Progenitor cell of endocrine pancreas (in vitro differentiated cells): Measurements from ENCODE around the gene SLC35G3. TPM values are rescaled to one million over a fixed set of nuclear protein-coding genes. Genes with fewer than 3 reads are reported as not detected.

Experiments used
- DNase-seq: peaks from one replicate; pipeline ENCODE4 v3.0.0; 2021; ENCODE audit warnings: low spot score; ENCODE audit not compliant: unreplicated experiment
- H3K27ac Mint-ChIP-seq: 2 replicates; pipeline ENCODE4 v1.8.0; 2021; ENCODE audit warnings: mild to moderate bottlenecking, moderate library complexity, mixed read lengths
- H3K27me3 Mint-ChIP-seq: 2 replicates; pipeline ENCODE4 v1.8.0; 2021; ENCODE audit warnings: mixed read lengths
- H3K36me3 Mint-ChIP-seq: 2 replicates; pipeline ENCODE4 v1.8.0; 2022; ENCODE audit warnings: mixed read lengths; ENCODE audit not compliant: insufficient read depth
- H3K4me1 Mint-ChIP-seq: 2 replicates; pipeline ENCODE4 v1.8.0; 2021; ENCODE audit warnings: low read depth, mixed read lengths
- H3K4me3 Mint-ChIP-seq: 2 replicates; pipeline ENCODE4 v1.8.0; 2021; ENCODE audit warnings: low read depth, mild to moderate bottlenecking, moderate library complexity, mixed read lengths
- H3K9me3 Mint-ChIP-seq: 2 replicates; pipeline ENCODE4 v1.8.0; 2021; ENCODE audit warnings: low read depth, mixed read lengths
- CTCF ChIP-seq: fragments of 200-600 bp; sonication (generic); IDR thresholded peaks from one replicate; pipeline ENCODE4 v1.5.0; 2021; ENCODE audit warnings: antibody characterized with exemption, mild to moderate bottlenecking; ENCODE audit not compliant: unreplicated experiment
- total RNA-seq: library from RNA; stranded (reverse); gene quantifications from 2 replicates; pipeline ENCODE4 v1.2.1, GENCODE V29; 2021

SLC35G3 gene
- total RNA-seq, 1 donor from 2014 or later = not detected

GRCh38 chr17:35171834-35172233, 22.4 kb downstream of the SLC35G3 start:
- no peaks in the 10 kb centered on the region for H3K4me1 Mint-ChIP-seq
- no peak for TF ChIP-seq CTCF
- H3K36me3 Mint-ChIP-seq = no peaks in the 10 kb centered on the region
- no peak overlapping the region for H3K4me3 Mint-ChIP-seq
- no peak for DNase-seq
- no peaks in the 10 kb centered on the region for H3K9me3 Mint-ChIP-seq
- H3K27me3 Mint-ChIP-seq = peaks cover 12% of the 10 kb centered on the region
- no peak overlapping the region for H3K27ac Mint-ChIP-seq

- TF ChIP-seq CTCF = peak; percentile 18
- no peak overlapping the region for H3K27ac Mint-ChIP-seq
- H3K4me1 Mint-ChIP-seq = no peaks in the 10 kb centered on the region
- no peak for DNase-seq
- no peak overlapping the region for H3K4me3 Mint-ChIP-seq
- H3K36me3 Mint-ChIP-seq = no peaks in the 10 kb centered on the region
- no peaks in the 10 kb centered on the region for H3K9me3 Mint-ChIP-seq
- peaks cover 9% of the 10 kb centered on the region for H3K27me3 Mint-ChIP-seq
These were observed 23.0 kb downstream of the SLC35G3 start for GRCh38 chr17:35170968-35171771.

- no peaks in the 10 kb centered on the region for H3K4me1 Mint-ChIP-seq
- no peak for DNase-seq
- H3K27ac Mint-ChIP-seq = no peak overlapping the region
- H3K4me3 Mint-ChIP-seq = no peak overlapping the region
- peaks cover 1% of the 10 kb centered on the region for H3K27me3 Mint-ChIP-seq
- no peak for TF ChIP-seq CTCF
- H3K9me3 Mint-ChIP-seq = no peaks in the 10 kb centered on the region
- no peaks in the 10 kb centered on the region for H3K36me3 Mint-ChIP-seq
These were observed 24.3 kb downstream of the SLC35G3 start for GRCh38 chr17:35169835-35170363.

- no peaks in the 10 kb centered on the region for H3K36me3 Mint-ChIP-seq
- no peaks in the 10 kb centered on the region for H3K9me3 Mint-ChIP-seq
- no peak overlapping the region for H3K27ac Mint-ChIP-seq
- H3K4me1 Mint-ChIP-seq = no peaks in the 10 kb centered on the region
- no peak for DNase-seq
- peaks cover 2% of the 10 kb centered on the region for H3K27me3 Mint-ChIP-seq
- no peak for TF ChIP-seq CTCF
- no peak overlapping the region for H3K4me3 Mint-ChIP-seq
These were observed 26.5 kb downstream of the SLC35G3 start for GRCh38 chr17:35167666-35168065.

GRCh38 chr17:35167046-35167445, 27.1 kb downstream of the SLC35G3 start:
- no peak for DNase-seq
- Mint-ChIP-seq H3K9me3 (no peaks in the 10 kb centered on the region), H3K27ac (no peak overlapping the region), H3K36me3 (no peaks in the 10 kb centered on the region), H3K4me3 (no peak overlapping the region), H3K4me1 (no peaks in the 10 kb centered on the region), H3K27me3 (peaks cover 3% of the 10 kb centered on the region)
- no peak for TF ChIP-seq CTCF
